ENCODE data around the gene MEIS1.

GRCh38 chr2:66488946-66489345 is 54.0 kb downstream of the MEIS1 start:
- TF ChIP-seq CTCF (IDR thresholded peaks at IDR 0.05) (no peak), POLR2A (IDR thresholded peaks at IDR 0.05) (no peak)
